GM21423 (cell line): ENCODE data around the gene IL17RA.

Source experiments
- ATAC-seq: cut with Tn5 transposase; IDR thresholded peaks from one replicate; pipeline ENCODE4 v1.9.1; 2021; ENCODE audit warnings: mild to moderate bottlenecking, moderate library complexity; ENCODE audit not compliant: unreplicated experiment

Gene IL17RA

DNA sequence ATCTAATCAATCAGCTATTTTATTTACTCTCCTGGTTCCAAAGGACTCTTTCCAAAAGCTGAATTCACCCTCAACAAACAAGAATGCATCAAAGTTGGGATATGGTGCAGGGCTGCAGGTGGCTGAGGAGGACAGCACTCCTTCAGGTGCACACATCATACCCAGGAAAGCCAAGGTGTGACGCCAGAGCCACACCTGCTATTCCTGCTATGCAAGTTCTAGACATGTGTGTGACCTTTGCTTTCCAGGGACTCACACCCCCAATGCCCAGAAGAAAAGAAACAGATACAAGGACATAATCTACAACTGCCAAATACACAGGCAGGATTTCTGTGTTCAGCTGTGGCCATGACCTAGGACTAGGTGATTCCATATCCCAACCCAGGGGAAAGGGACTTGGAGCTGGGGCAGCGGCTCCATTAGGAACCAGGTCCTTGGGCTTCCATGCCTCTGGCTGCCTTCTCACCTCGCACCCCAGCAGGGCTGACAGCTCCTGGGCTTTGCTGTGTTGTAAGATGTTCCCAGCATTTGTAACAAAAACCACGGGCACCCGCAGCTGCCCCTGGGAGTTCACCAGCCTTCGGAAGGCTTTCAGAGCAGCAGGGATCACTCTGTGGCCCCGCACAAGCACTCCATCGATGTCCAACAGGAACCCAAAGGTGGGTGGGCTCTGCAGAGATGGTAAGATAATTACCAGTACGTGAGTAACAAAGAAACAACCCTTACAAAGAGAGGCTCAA lies 64.4 kb downstream of the IL17RA start:
- ATAC-seq: no peak

DNA sequence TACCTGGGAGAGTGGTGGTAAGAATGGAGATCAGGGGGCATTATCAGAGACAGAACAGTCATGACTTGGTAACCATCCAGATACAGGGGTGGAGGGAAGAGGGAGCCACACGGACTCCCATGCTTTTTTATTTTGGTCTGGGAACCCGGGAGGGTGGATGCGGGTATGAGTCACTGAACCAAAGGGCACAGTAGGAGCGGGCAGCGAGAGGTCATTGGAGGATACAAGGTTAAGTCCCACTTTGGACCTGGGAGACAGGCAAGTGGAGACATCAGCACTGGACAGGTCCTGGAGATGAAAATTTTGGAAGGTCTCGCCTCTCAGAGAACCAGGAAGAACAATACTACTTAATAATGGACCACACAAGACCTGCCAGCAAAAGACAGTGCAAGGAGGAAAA lies 67.5 kb downstream of the IL17RA start:
- no peak for ATAC-seq

DNA sequence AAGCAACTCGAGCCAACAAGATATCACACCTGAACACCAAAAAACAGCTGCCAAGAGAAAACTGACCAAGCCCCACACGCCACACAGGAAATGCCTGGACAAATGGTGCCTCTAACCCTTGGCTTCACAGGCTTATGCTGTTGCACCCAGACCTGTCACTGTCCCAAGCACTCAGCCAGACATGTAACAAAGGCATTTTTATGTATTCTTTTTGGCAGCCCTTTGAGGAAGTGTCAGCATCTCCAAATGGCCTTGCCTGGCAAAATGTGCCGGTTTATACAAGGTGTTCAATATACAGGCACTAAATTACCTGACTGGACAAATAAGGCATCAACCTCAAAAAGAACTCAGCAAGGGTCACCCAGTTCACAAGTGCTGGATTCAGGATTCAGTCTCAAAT lies 68.2 kb downstream of the IL17RA start:
- ATAC-seq: no peak

DNA sequence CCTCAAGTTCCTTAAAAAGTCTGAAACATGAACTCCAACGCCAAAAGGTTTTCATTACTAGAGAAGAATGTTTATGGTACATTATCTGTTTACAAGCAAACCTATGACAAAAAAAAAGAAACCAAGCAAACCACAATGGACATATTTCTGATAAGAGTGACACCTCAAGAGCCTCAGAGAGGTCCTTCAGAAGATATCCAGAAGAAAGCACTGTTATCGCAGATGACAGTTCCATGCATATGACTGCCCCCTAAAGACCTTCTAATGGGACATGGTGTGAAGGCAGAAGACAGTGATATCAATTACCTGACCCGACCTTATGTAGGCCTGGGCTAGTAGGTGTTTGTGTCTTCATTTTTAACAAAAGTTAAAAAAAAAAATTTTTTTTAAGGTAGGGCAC lies 71.1 kb downstream of the IL17RA start:
- ATAC-seq: no peak

DNA sequence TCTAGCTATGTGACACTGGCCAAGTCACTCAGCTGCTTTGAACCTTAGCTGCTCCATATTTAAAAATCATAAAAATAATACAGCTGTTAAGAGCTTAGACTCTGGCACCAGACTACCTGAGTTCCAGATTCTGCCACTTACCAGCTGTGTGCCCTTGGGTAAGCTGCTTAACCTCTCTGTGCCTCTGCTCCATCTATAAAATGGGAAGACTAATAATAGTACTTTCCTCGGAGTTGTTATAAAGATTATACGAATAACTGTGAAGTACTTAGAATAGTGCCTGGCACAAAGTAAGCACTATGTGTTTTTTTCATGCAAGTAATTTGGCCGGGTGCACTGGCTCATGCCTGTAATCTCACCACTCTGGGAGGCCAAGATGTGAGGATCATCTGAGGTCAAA lies 72.9 kb downstream of the IL17RA start:
- no peak for ATAC-seq

DNA sequence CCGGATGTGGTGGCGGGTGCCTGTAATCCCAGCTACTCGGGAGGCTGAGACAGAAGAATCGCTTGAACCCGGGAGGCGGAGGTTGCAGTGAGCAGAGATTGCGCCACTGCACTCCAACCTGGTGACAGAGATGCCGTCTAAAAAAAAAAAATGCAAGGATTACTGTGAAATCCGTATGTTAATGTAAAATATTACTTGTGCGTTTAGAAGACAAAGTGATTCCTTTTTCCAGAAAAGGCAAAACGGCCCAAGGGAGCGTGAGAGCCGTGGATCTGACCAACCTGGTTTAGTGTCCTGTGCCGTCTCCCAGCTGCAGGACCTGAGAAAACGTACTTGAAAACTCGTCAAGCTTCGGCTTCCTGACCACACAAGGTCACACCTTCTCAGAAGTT lies 73.4 kb downstream of the IL17RA start:
- no peak for ATAC-seq

DNA sequence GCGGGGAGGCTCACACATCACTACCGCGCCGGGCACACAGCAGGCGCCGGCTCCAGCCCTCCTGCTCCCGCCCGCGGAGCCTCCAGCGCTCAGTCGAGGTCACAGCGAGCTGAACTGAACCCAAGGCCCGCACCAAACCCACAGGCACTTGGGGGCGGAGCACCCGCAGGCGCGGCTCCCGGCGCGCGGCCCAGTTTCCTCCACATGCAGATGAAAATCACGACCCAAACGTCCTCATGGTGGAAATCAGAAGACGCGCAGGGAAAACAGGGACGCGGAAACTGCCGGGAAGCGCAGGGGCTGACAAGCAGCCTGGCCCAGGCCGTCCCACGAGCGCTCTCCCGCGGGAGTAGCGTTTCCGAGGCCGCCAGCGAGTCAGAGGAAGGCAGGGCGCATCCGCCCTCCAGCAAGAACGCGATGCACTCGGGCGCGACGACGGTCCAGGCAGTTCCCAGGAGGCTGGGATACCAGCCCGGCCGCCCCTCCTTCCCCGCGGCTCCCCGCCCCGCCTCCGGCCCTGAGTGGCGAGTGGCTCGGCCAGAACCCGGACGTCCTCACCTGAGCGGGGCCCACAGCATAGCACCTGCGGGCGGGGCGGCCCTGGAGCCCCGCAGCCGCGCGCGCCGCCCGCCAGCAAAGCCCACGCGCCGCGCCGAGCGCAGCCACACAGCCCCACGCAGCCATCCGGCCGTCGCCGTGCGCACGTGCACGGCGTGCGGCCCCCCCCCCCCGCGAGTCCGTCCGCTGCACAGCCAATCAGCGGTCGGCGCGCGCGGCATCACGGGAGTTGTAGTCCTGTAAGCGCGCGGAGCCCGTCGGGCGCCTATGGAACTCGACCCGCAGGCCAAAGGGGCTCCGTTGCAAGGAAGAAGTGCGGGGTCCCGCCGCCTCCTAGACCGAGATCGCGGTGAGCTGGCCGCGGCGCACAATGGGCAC lies 74.0 kb downstream of the IL17RA start, which contains the start of gene HDHD5:
HDHD5 (minus strand) TSS at position 710 of the 936 bp plus-strand sequence; CDS start at position 684, 26 bp downstream.
- ATAC-seq: peak; percentile 68

DNA sequence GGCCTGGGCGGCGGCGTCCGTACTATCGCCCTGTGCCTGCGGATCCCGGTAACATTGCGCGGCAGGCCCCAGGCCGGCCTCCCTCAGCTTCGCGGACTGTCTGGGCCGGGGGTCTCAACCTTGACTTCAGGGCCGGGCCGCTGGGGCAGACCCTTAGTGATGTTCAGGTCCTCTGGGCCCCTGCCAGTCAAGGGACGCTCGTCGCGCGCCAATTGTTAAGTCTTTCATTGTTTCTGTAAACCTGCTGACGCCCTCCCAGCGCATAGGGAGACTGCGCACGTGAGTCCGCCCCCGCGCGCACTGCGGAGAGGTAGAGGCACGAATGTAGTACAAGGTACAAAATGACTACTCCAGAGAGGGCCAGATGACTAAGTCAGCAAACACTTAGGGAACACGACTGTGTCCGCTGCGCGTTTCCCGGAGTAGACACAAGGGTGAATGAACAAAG lies 74.7 kb downstream of the IL17RA start:
- ATAC-seq: peak; percentile 26

DNA sequence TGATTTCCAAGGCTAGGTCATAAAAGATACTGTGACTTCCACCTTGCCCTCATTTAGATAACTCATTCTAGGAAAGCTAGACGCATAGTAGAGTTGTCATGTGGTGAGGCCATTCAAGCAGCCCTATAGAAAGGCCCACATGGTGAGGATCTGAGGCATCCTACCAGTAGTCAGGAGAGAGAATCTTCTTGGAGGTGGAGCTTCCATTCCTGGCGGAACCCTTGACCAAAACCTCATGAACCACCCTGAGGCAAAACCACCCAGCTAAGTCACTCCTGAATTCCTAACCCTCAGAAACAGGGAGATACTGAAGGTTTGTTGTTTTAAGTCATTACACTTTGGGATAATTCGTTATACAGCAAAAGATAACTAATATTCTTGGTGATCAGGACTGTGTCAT lies 77.2 kb downstream of the IL17RA start:
- ATAC-seq: no peak

DNA sequence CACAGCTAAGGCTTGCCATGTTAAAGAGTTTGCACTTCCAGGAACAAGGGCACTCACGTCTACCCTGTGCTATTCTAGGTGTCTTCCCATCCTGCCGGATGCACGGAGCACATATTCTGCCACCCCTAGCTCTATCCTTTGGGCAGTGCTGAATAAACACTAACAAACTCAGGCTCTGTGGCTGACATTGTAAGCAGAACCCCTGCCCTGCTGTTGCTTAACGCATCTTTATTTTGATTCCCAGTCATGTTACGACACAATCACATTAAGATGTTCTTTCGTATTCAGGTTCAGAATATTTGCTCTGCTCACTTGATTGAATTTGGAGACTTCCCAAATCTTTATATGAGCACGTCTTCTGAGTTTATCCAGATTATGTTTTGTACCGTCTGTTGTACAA lies 77.9 kb downstream of the IL17RA start:
- no peak for ATAC-seq

DNA sequence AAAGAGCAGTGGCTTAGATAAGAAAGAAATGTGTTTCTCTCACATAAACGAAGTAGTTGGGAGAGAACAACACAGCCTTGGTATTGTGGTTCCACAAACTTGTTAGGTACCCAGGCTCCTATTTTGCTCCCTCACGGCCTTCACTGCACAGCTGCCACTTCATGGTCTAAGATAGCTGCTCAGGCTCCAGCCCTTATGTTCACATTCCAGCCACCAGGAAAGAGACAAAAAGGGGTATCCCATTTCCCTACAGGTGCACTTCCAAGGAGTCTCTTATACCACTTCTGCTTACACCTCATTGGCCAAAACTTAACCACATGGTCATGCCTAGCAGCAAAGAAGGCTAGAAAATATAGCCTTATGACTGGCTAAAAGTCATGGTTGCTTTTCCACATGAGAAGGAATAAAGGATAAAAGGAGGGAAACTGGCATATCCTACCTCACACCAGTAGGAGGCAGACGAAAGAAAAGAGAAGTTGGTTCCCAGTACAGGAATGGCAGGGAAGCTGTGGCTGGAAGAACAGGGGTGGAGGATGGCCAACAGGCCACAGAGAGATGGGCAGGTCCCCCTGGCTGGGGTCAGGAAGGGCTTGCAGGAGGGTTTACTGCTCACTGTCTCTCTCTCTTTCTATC lies 79.7 kb downstream of the IL17RA start:
- no peak for ATAC-seq
